Measurements from ENCODE around the gene OR5AS1.

DNA sequence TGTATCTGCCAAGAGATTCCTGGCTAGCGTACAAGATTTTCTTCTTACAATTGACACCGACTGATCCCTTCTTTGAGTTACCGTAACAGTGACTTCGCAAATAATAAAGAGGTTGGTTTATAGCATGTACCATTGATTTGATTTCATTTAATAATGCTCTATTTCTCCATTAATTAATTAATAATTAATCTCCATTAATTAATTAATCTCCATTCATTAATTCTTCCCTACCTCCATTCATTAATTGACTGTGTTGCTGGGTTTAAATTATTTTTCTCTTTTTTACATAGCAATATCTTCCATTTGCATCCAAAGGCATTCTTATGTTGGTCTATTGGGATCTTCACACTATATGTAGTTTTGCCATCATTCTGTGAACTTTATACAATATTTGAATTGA, 21.0 kb downstream of the OR5AS1 start:
- TF ChIP-seq, protein P1, sequence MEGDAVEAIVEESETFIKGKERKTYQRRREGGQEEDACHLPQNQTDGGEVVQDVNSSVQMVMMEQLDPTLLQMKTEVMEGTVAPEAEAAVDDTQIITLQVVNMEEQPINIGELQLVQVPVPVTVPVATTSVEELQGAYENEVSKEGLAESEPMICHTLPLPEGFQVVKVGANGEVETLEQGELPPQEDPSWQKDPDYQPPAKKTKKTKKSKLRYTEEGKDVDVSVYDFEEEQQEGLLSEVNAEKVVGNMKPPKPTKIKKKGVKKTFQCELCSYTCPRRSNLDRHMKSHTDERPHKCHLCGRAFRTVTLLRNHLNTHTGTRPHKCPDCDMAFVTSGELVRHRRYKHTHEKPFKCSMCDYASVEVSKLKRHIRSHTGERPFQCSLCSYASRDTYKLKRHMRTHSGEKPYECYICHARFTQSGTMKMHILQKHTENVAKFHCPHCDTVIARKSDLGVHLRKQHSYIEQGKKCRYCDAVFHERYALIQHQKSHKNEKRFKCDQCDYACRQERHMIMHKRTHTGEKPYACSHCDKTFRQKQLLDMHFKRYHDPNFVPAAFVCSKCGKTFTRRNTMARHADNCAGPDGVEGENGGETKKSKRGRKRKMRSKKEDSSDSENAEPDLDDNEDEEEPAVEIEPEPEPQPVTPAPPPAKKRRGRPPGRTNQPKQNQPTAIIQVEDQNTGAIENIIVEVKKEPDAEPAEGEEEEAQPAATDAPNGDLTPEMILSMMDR (IDR thresholded peaks at IDR 0.05) = no peak
- no peak for TF ChIP-seq POLR2A (IDR thresholded peaks at IDR 0.05)
